Trophoblast cell (in vitro differentiated cells and primary cell): ENCODE measurements around the gene TCP10L.

Experiments used
- DNase-seq, 2 donors: peaks; one replicate each; pipeline ENCODE4 v3.0.0-alpha.2; 2016
- H2AFZ ChIP-seq: 2 replicates; pipeline ENCODE4 v1.6.1; 2013; ENCODE audit warnings: low read length, moderate library complexity, mild to moderate bottlenecking; ENCODE audit not compliant: insufficient read depth, poor library complexity
- H2AK5ac ChIP-seq: 2 replicates; pipeline ENCODE4 v1.6.1; 2013; ENCODE audit warnings: mild to moderate bottlenecking, low read length
- H2BK120ac ChIP-seq: 2 replicates; pipeline ENCODE4 v1.6.1; 2013; ENCODE audit warnings: low read length, mild to moderate bottlenecking, moderate library complexity; ENCODE audit not compliant: insufficient read depth, poor library complexity
- H2BK12ac ChIP-seq: 2 replicates; pipeline ENCODE4 v1.6.1; 2013; ENCODE audit warnings: mild to moderate bottlenecking, low read length, moderate library complexity
- H2BK5ac ChIP-seq: 2 replicates; pipeline ENCODE4 v1.6.1; 2013; ENCODE audit warnings: low read length, low read depth, moderate library complexity, mild to moderate bottlenecking; ENCODE audit not compliant: poor library complexity
- H3K14ac ChIP-seq: 2 replicates; pipeline ENCODE4 v1.6.1; 2013; ENCODE audit warnings: mild to moderate bottlenecking, low read length
- H3K18ac ChIP-seq: 2 replicates; pipeline ENCODE4 v1.6.1; 2013; ENCODE audit warnings: mild to moderate bottlenecking, low read length
- H3K23ac ChIP-seq: 2 replicates; pipeline ENCODE4 v1.6.1; 2013; ENCODE audit warnings: low read length
- H3K27ac ChIP-seq: 2 replicates; pipeline ENCODE4 v1.5.1; 2013; ENCODE audit warnings: low read depth, mild to moderate bottlenecking, inconsistent platforms, low read length, moderate library complexity
- H3K27me3 ChIP-seq: 2 replicates; pipeline ENCODE4 v1.6.1; 2013; ENCODE audit warnings: inconsistent platforms, mild to moderate bottlenecking, low read length, moderate library complexity; ENCODE audit not compliant: insufficient read depth
- H3K36me3 ChIP-seq, 2 experiments: 1 replicate in 1 of 2; 2 replicates in 1 of 2; pipeline ENCODE4 v1.6.1; 2013; ENCODE audit warnings: low read length in 2 of 2, mild to moderate bottlenecking in 2 of 2, moderate library complexity in 1 of 2; ENCODE audit not compliant: insufficient read depth in 2 of 2, control insufficient read depth in 1 of 2
- H3K4ac ChIP-seq: 2 replicates; pipeline ENCODE4 v1.6.1; 2013; ENCODE audit warnings: low read depth, mild to moderate bottlenecking, low read length, moderate library complexity
- H3K4me1 ChIP-seq, 2 experiments: 1 replicate in 1 of 2; 2 replicates in 1 of 2; pipeline ENCODE4 v1.6.1; 2013; ENCODE audit warnings: low read length in 2 of 2, mild to moderate bottlenecking in 2 of 2, moderate library complexity in 1 of 2; ENCODE audit not compliant: insufficient read depth in 2 of 2, control insufficient read depth in 1 of 2
- H3K4me2 ChIP-seq: 2 replicates; pipeline ENCODE4 v1.6.1; 2013; ENCODE audit warnings: inconsistent platforms, mild to moderate bottlenecking, low read length, moderate library complexity
- H3K4me3 ChIP-seq: 2 replicates; pipeline ENCODE4 v1.5.1; 2013; ENCODE audit warnings: mild to moderate bottlenecking, low read depth, low read length, inconsistent platforms
- H3K79me1 ChIP-seq: one replicate; pipeline ENCODE4 v1.6.1; 2013; ENCODE audit warnings: low read length
- H3K79me2 ChIP-seq: 2 replicates; pipeline ENCODE4 v1.6.1; 2013; ENCODE audit warnings: low read length, mild to moderate bottlenecking; ENCODE audit not compliant: control insufficient read depth, insufficient read depth, poor library complexity
- H3K9ac ChIP-seq: 2 replicates; pipeline ENCODE4 v1.6.1; 2013; ENCODE audit warnings: mild to moderate bottlenecking, low read length
- H3K9me3 ChIP-seq: 2 replicates; pipeline ENCODE4 v1.6.1; 2013; ENCODE audit warnings: low read depth, mild to moderate bottlenecking, control low read depth, inconsistent platforms, low read length; ENCODE audit not compliant: insufficient read depth
- H4K12ac ChIP-seq: 2 replicates; pipeline ENCODE4 v1.6.1; 2013; ENCODE audit warnings: low read depth, mild to moderate bottlenecking, low read length, moderate library complexity
- H4K8ac ChIP-seq: 2 replicates; pipeline ENCODE4 v1.6.1; 2013; ENCODE audit warnings: low read depth, mild to moderate bottlenecking, low read length, moderate library complexity
- H4K91ac ChIP-seq: one replicate; pipeline ENCODE4 v1.6.1; 2013; ENCODE audit warnings: low read depth, mild to moderate bottlenecking, low read length, moderate library complexity
- WGBS: extraction: QIAGEN DNeasy Blood & Tissue Kit; methylation state at CpG from one replicate; pipeline ENCODE4 v1.1.7; 2013; ENCODE audit warnings: missing lambda C conversion rate; ENCODE audit not compliant: insufficient read length, insufficient coverage; ENCODE audit errors: extremely low coverage; 5-methylcytosine and 5-hydroxymethylcytosine counted together

TCP10L gene

GRCh38 chr21:32569261-32570230 lies 15.8 kb downstream of the TCP10L start:
- no peak overlapping the region for H3K4ac ChIP-seq
- H2BK12ac ChIP-seq, result no peak overlapping the region
- H3K4me3 ChIP-seq, result peak overlapping the region; percentile 65
- H2BK5ac ChIP-seq, result no peak overlapping the region
- peaks cover 7 to 10% of the 10 kb centered on the region in 2 experiments for H3K4me1 ChIP-seq
- peak overlapping the region; percentile 13 for H3K14ac ChIP-seq
- peaks cover 2% of the 10 kb centered on the region for H3K79me1 ChIP-seq
- H2AK5ac ChIP-seq, result no peak overlapping the region
- H3K27ac ChIP-seq, result peak overlapping the region; percentile 24
- H3K4me2 ChIP-seq, result peak overlapping the region; percentile 99
- H4K91ac ChIP-seq, result peak overlapping the region; percentile 20
- H2AFZ ChIP-seq, result peak overlapping the region; percentile 57
- no peaks in the 10 kb centered on the region for H3K9me3 ChIP-seq
- no peaks in the 10 kb centered on the region for H3K36me3 ChIP-seq
- no CpG with 5 or more reads among the region's 61 CpGs for WGBS
- H4K8ac ChIP-seq, result peak overlapping the region; percentile 59
- no peaks in the 10 kb centered on the region for H3K27me3 ChIP-seq
- peak overlapping the region; percentile 26 for H3K9ac ChIP-seq
- peak; percentile 76 to 86 for DNase-seq
- no peak overlapping the region for H3K23ac ChIP-seq
- no peak overlapping the region for H4K12ac ChIP-seq
- no peaks in the 10 kb centered on the region for H3K79me2 ChIP-seq
- no peak overlapping the region for H2BK120ac ChIP-seq
- H3K18ac ChIP-seq, result no peak overlapping the region

GRCh38 chr21:32567626-32568025 lies 17.7 kb downstream of the TCP10L start:
- DNase-seq, result no peak
- no peak overlapping the region for H2AK5ac ChIP-seq
- no peaks in the 10 kb centered on the region for H3K79me2 ChIP-seq
- H2BK120ac ChIP-seq, result no peak overlapping the region
- no peak overlapping the region for H3K4ac ChIP-seq
- H4K91ac ChIP-seq, result no peak overlapping the region
- peaks cover 3 to 5% of the 10 kb centered on the region in 2 experiments for H3K4me1 ChIP-seq
- no peak overlapping the region for H4K8ac ChIP-seq
- no peak overlapping the region for H3K4me3 ChIP-seq
- no peaks in the 10 kb centered on the region for H3K36me3 ChIP-seq
- no peak overlapping the region for H2BK5ac ChIP-seq
- H4K12ac ChIP-seq, result no peak overlapping the region
- H3K4me2 ChIP-seq, result no peak overlapping the region
- WGBS, result no CpG with 5 or more reads among the region's 8 CpGs
- H2AFZ ChIP-seq, result no peak overlapping the region
- H3K27ac ChIP-seq, result no peak overlapping the region
- peaks cover 2% of the 10 kb centered on the region for H3K79me1 ChIP-seq
- H3K27me3 ChIP-seq, result no peaks in the 10 kb centered on the region
- H3K18ac ChIP-seq, result no peak overlapping the region
- H3K9ac ChIP-seq, result no peak overlapping the region
- no peak overlapping the region for H3K14ac ChIP-seq
- H2BK12ac ChIP-seq, result no peak overlapping the region
- H3K9me3 ChIP-seq, result no peaks in the 10 kb centered on the region
- H3K23ac ChIP-seq, result no peak overlapping the region

GRCh38 chr21:32566741-32567389 lies 18.5 kb downstream of the TCP10L start:
- Histone ChIP-seq H2BK5ac (no peak overlapping the region), H4K91ac (no peak overlapping the region), H3K27me3 (no peaks in the 10 kb centered on the region), H3K79me2 (no peaks in the 10 kb centered on the region), H4K8ac (no peak overlapping the region), H3K14ac (no peak overlapping the region), H3K27ac (no peak overlapping the region), H3K9me3 (no peaks in the 10 kb centered on the region), H2BK120ac (no peak overlapping the region), H3K4me2 (no peak overlapping the region), H3K4me3 (no peak overlapping the region), H3K4ac (no peak overlapping the region), H2BK12ac (no peak overlapping the region), H3K4me1 (peaks cover 0 to 3% of the 10 kb centered on the region in 2 experiments), H3K23ac (no peak overlapping the region), H3K36me3 (no peaks in the 10 kb centered on the region), H4K12ac (no peak overlapping the region), H2AK5ac (no peak overlapping the region), H3K79me1 (peaks cover 2% of the 10 kb centered on the region), H2AFZ (no peak overlapping the region), H3K9ac (no peak overlapping the region), H3K18ac (no peak overlapping the region)
- no CpG with 5 or more reads among the region's 5 CpGs for WGBS
- no peak for DNase-seq

GRCh38 chr21:32565856-32566465 lies 19.4 kb downstream of the TCP10L start:
- Histone ChIP-seq H3K27me3 (no peaks in the 10 kb centered on the region), H3K4ac (no peak overlapping the region), H2AK5ac (no peak overlapping the region), H3K14ac (no peak overlapping the region), H4K12ac (no peak overlapping the region), H3K79me2 (no peaks in the 10 kb centered on the region), H2BK5ac (no peak overlapping the region), H3K27ac (no peak overlapping the region), H2BK12ac (no peak overlapping the region), H4K91ac (no peak overlapping the region), H3K79me1 (peaks cover 2% of the 10 kb centered on the region), H3K4me1 (peaks cover 0 to 3% of the 10 kb centered on the region in 2 experiments), H3K4me3 (no peak overlapping the region), H3K9ac (no peak overlapping the region), H2BK120ac (no peak overlapping the region), H3K23ac (no peak overlapping the region), H3K4me2 (no peak overlapping the region), H4K8ac (no peak overlapping the region), H3K9me3 (no peaks in the 10 kb centered on the region), H3K36me3 (no peaks in the 10 kb centered on the region), H2AFZ (no peak overlapping the region), H3K18ac (no peak overlapping the region)
- DNase-seq, result no peak
- no CpG with 5 or more reads among the region's 2 CpGs for WGBS
